OCI-LY7 (cell line): Measurements from ENCODE around the gene MXD1. TPM values are rescaled to one million over a fixed set of nuclear protein-coding genes. Genes with fewer than 3 reads are reported as not detected.

ENCODE experiments used
- BruUV-seq: library from RNA; stranded (reverse); fragments of 400-500 nt; replicated peaks from 2 replicates; lab custom pipeline; 2021; lab: Mats Ljungman, UMichigan
- CTCF ChIA-PET: fragments of 300-600 bp; sonication (Branson Sonifier 250); formaldehyde crosslinking; loops from one replicate; lab custom pipeline; 2022; ENCODE audit warnings: antibody characterized with exemption; ENCODE audit not compliant: unreplicated experiment; lab: Charles Lee
- POLR2A ChIA-PET: fragments of 300-600 bp; sonication (Branson Sonifier 250); formaldehyde crosslinking; loops from one replicate; lab custom pipeline; 2022; ENCODE audit warnings: antibody characterized with exemption; lab: Charles Lee
- DNase-seq: peaks from one replicate; pipeline ENCODE4 v3.0.0-alpha.2; 2015; ENCODE audit warnings: low spot score
- H2AFZ ChIP-seq: fragments of 200-600 bp; sonication (generic), shearing (Covaris generic); 2 replicates; pipeline ENCODE4 v1.6.1; 2014; ENCODE audit warnings: mild to moderate bottlenecking, antibody characterized with exemption, low read length, moderate library complexity
- H3K27ac ChIP-seq: fragments of 200-600 bp; sonication (generic); 2 replicates; pipeline ENCODE4 v1.5.1; 2014; ENCODE audit warnings: mixed run types, low read depth, mild to moderate bottlenecking, moderate library complexity, low read length, inconsistent platforms; ENCODE audit not compliant: poor library complexity, severe bottlenecking
- H3K36me3 ChIP-seq: fragments of 200-600 bp; sonication (generic); 2 replicates; pipeline ENCODE4 v1.6.1; 2014; ENCODE audit warnings: mild to moderate bottlenecking, antibody characterized with exemption, low read length, moderate library complexity, mixed read lengths; ENCODE audit not compliant: insufficient read depth
- H3K4me1 ChIP-seq: fragments of 200-600 bp; sonication (generic); 2 replicates; pipeline ENCODE4 v1.5.1; 2014; ENCODE audit warnings: mild to moderate bottlenecking, low read length; ENCODE audit not compliant: insufficient read depth, poor library complexity, severe bottlenecking
- H3K4me2 ChIP-seq: fragments of 200-600 bp; sonication (generic); 2 replicates; pipeline ENCODE4 v1.6.1; 2014; ENCODE audit warnings: mild to moderate bottlenecking, low read length
- H3K4me3 ChIP-seq: fragments of 200-600 bp; sonication (generic); 2 replicates; pipeline ENCODE4 v1.5.1; 2014; ENCODE audit warnings: mild to moderate bottlenecking, low read depth, low read length; ENCODE audit not compliant: poor library complexity, severe bottlenecking
- H3K79me2 ChIP-seq: fragments of 200-600 bp; sonication (generic); 2 replicates; pipeline ENCODE4 v1.6.1; 2016; ENCODE audit warnings: low read depth, mild to moderate bottlenecking, low read length, moderate library complexity, mixed read lengths; ENCODE audit not compliant: insufficient read depth
- H3K9me2 ChIP-seq: fragments of 200-600 bp; sonication (generic); 2 replicates; pipeline ENCODE4 v1.6.1; 2016; ENCODE audit warnings: mild to moderate bottlenecking, low read length, mixed read lengths; ENCODE audit not compliant: insufficient read depth
- H3K9me3 ChIP-seq: fragments of 200-600 bp; sonication (generic); 2 replicates; pipeline ENCODE4 v1.6.1; 2014; ENCODE audit warnings: mild to moderate bottlenecking, mixed run types, low read length, mixed read lengths
- H4K20me1 ChIP-seq: fragments of 200-600 bp; sonication (generic); 2 replicates; pipeline ENCODE4 v1.6.1; 2014; ENCODE audit warnings: mild to moderate bottlenecking, antibody characterized with exemption, low read length, moderate library complexity, mixed read lengths; ENCODE audit not compliant: insufficient read depth
- EZH2phosphoT487 ChIP-seq: fragments of 200-600 bp; sonication (generic); IDR thresholded peaks from 2 replicates; pipeline ENCODE4 v1.6.1; 2018; ENCODE audit warnings: low read depth, borderline replicate concordance, mild to moderate bottlenecking, mixed run types, antibody characterized with exemption, low read length, moderate library complexity, mixed read lengths
- intact Hi-C: fragments of 100-400 bp; cut with micrococcal nuclease; formaldehyde crosslinking; loops from one replicate; pipeline ENCODE4 v1.10.0; 2022; ENCODE audit not compliant: unreplicated experiment
- total RNA-seq, 2 experiments: library from RNA; depleted of rRNA in 1 of 2; stranded (reverse); fragments of >200 nt in 1 of 2; shearing (Covaris generic) in 1 of 2; gene quantifications; 2 replicates each; pipeline ENCODE4 v1.2.3, GENCODE V29; 2014 to 2022
- TF ChIP-seq, protein P1 (sequence below): fragments of 200-600 bp; sonication (generic); conservative IDR thresholded peaks from 2 replicates; pipeline ENCODE4 v1.5.1; 2014; ENCODE audit warnings: mild to moderate bottlenecking, antibody characterized with exemption, low read length, moderate library complexity, mixed read lengths

The MXD1 gene
- total RNA-seq, 2 experiments from 2014 or later, result 2.2 to 2.9 TPM

- H3K9me3 ChIP-seq, result no peaks in the 10 kb centered on the region
- H3K79me2 ChIP-seq, result no peaks in the 10 kb centered on the region
- H3K27ac ChIP-seq, result no peak overlapping the region
- intact Hi-C loops, result no loop called here
- H4K20me1 ChIP-seq, result no peaks in the 10 kb centered on the region
- CTCF ChIA-PET, result no interaction called here
- no peak for TF ChIP-seq EZH2phosphoT487
- TF ChIP-seq, protein P1, sequence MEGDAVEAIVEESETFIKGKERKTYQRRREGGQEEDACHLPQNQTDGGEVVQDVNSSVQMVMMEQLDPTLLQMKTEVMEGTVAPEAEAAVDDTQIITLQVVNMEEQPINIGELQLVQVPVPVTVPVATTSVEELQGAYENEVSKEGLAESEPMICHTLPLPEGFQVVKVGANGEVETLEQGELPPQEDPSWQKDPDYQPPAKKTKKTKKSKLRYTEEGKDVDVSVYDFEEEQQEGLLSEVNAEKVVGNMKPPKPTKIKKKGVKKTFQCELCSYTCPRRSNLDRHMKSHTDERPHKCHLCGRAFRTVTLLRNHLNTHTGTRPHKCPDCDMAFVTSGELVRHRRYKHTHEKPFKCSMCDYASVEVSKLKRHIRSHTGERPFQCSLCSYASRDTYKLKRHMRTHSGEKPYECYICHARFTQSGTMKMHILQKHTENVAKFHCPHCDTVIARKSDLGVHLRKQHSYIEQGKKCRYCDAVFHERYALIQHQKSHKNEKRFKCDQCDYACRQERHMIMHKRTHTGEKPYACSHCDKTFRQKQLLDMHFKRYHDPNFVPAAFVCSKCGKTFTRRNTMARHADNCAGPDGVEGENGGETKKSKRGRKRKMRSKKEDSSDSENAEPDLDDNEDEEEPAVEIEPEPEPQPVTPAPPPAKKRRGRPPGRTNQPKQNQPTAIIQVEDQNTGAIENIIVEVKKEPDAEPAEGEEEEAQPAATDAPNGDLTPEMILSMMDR, result no peak
- no peak overlapping the region for H2AFZ ChIP-seq
- no peak for DNase-seq
- POLR2A ChIA-PET, result no interaction called here
- H3K4me3 ChIP-seq, result no peak overlapping the region
- no peaks in the 10 kb centered on the region for H3K9me2 ChIP-seq
- no peaks in the 10 kb centered on the region for H3K4me1 ChIP-seq
- H3K36me3 ChIP-seq, result no peaks in the 10 kb centered on the region
- no TSS peak for BruUV-seq
- no peak overlapping the region for H3K4me2 ChIP-seq
Measured at GRCh38 chr2:69969991-69970390, 55.1 kb downstream of the MXD1 start.

- Histone ChIP-seq H3K9me3 (no peaks in the 10 kb centered on the region), H3K4me1 (no peaks in the 10 kb centered on the region), H4K20me1 (no peaks in the 10 kb centered on the region), H3K79me2 (no peaks in the 10 kb centered on the region), H3K4me2 (no peak overlapping the region), H3K4me3 (no peak overlapping the region), H3K27ac (no peak overlapping the region), H2AFZ (no peak overlapping the region), H3K9me2 (no peaks in the 10 kb centered on the region), H3K36me3 (no peaks in the 10 kb centered on the region)
- ChIA-PET POLR2A (no interaction called here), CTCF (no interaction called here)
- no TSS peak for BruUV-seq
- TF ChIP-seq, protein P1, result no peak
- no peak for TF ChIP-seq EZH2phosphoT487
- intact Hi-C loops, result no loop called here
- DNase-seq, result no peak
Measured at GRCh38 chr2:69972822-69973221, 57.9 kb downstream of the MXD1 start.

- no peak for DNase-seq
- ChIA-PET POLR2A (no interaction called here), CTCF (no interaction called here)
- Histone ChIP-seq H3K9me2 (no peaks in the 10 kb centered on the region), H3K4me2 (no peak overlapping the region), H3K4me1 (no peaks in the 10 kb centered on the region), H3K36me3 (no peaks in the 10 kb centered on the region), H3K27ac (no peak overlapping the region), H2AFZ (no peak overlapping the region), H3K79me2 (no peaks in the 10 kb centered on the region), H3K4me3 (no peak overlapping the region), H3K9me3 (no peaks in the 10 kb centered on the region), H4K20me1 (no peaks in the 10 kb centered on the region)
- BruUV-seq, result no TSS peak
- TF ChIP-seq EZH2phosphoT487, result no peak
- TF ChIP-seq, protein P1, result no peak
- intact Hi-C loops, result no loop called here
Measured at GRCh38 chr2:69973335-69973735, 58.4 kb downstream of the MXD1 start.
